Small intestine (tissue), 7 donors: ENCODE measurements around the gene GRIFIN. TPM values are rescaled to one million over a fixed set of nuclear protein-coding genes. Genes with fewer than 3 reads are reported as not detected.
"Not testable (repeated sequence)": the region's sequence is repeated elsewhere in the genome, so short reads cannot be mapped to it uniquely, and the experiment has no call there.

Experiments
- DNase-seq, 2 donors: peaks; one replicate each; pipeline versions ENCODE4 v3.0.0 to v3.0.0-alpha.2; 2013
- FAIRE-seq: peaks from 2 replicates; lab custom pipeline; 2012; peaks lifted over from hg19 to GRCh38; lab: Jason Lieb, UNC
- H3K27ac ChIP-seq, 3 donors: one replicate each; pipeline ENCODE4 v1.5.1; 2013; ENCODE audit warnings: low read length in 2 of 3, mild to moderate bottlenecking in 2 of 3, control low read depth in 1 of 3, inconsistent platforms in 1 of 3, low read depth in 1 of 3, moderate library complexity in 1 of 3
- H3K27me3 ChIP-seq, 3 donors: one replicate each; pipeline ENCODE4 v1.6.1; 2013; ENCODE audit warnings: low read length in 3 of 3, inconsistent platforms in 1 of 3; ENCODE audit not compliant: control insufficient read depth in 3 of 3, insufficient read depth in 3 of 3
- H3K36me3 ChIP-seq, 3 donors: one replicate each; pipeline ENCODE4 v1.6.1; 2013; ENCODE audit warnings: low read length in 3 of 3, inconsistent platforms in 1 of 3, low read depth in 1 of 3, mild to moderate bottlenecking in 1 of 3, moderate library complexity in 1 of 3; ENCODE audit not compliant: control insufficient read depth in 3 of 3, insufficient read depth in 2 of 3
- H3K4me1 ChIP-seq, 3 donors: one replicate each; pipeline ENCODE4 v1.6.1; 2013; ENCODE audit warnings: low read length in 2 of 3, inconsistent platforms in 1 of 3, low read depth in 1 of 3, mild to moderate bottlenecking in 1 of 3, moderate library complexity in 1 of 3; ENCODE audit not compliant: control insufficient read depth in 3 of 3, insufficient read depth in 2 of 3
- H3K4me3 ChIP-seq, 3 donors: one replicate each; pipeline ENCODE4 v1.5.1; 2013; ENCODE audit warnings: low read length in 3 of 3, control low read depth in 1 of 3, inconsistent platforms in 1 of 3, low read depth in 1 of 3, mild to moderate bottlenecking in 1 of 3, moderate library complexity in 1 of 3
- H3K9me3 ChIP-seq, 2 donors: one replicate each; pipeline ENCODE4 v1.6.1; 2013; ENCODE audit warnings: low read depth in 1 of 2, low read length in 1 of 2; ENCODE audit not compliant: control insufficient read depth in 2 of 2, insufficient read depth in 1 of 2
- whole genome bisulfite sequencing, 3 donors: extraction: QIAGEN DNeasy Blood & Tissue Kit; methylation state at CpG; one replicate each; pipeline ENCODE4 v1.1.7; 2013; 5-methylcytosine and 5-hydroxymethylcytosine counted together
- polyA plus RNA-seq, 4 donors: library from polyadenylated mRNA; stranded (reverse) in 3 of 4; unstranded in 1 of 4; fragments of 200-250 nt in 3 of 4; fragments of 120-200 nt in 1 of 4; gene quantifications; one replicate each; pipeline versions ENCODE4 v1.2.1 to v1.2.3, GENCODE V29; 2013
- donor health status: healthy with polysubstance abuse.
- donor health status: control.
- donor health status: control.
- donor health status: Bipolar disorder and iron deficiency.
- donor health status: healthy.

GRIFIN gene
- polyA plus RNA-seq, 4 donors: not detected

DNA sequence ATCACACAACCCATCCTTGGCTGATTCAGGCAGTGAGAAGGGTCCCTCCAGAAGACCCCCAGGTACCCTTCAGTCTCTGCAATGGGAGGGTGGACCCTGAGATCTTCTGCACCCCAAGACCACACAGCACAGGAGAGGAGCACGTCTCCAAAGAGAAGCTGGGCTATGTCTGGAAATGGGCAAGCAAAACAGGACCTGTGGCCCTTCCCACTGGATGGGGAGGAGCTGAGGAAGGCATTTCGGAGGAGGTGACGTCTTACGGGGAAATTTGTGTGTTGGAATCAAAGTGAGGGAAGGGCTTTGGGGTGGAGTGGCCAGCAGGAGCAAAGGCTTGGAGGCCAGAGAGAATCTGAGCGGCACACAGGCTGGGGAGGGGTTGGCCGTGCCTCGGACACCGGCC is 16.5 kb downstream of the GRIFIN start:
- Histone ChIP-seq H3K4me1 (no peaks in the 10 kb centered on the region), H3K27ac (no peak overlapping the region), H3K27me3 (no peaks in the 10 kb centered on the region), H3K4me3 (no peak overlapping the region), H3K9me3 (peaks cover 0 to 3% of the 10 kb centered on the region in 2 donors), H3K36me3 (no peaks in the 10 kb centered on the region)
- 81 to 89% (median 85%) methylated on average over 8 of the region's 8 CpGs for WGBS, 3 donors
- FAIRE-seq (no peak), DNase-seq (no peak)

DNA sequence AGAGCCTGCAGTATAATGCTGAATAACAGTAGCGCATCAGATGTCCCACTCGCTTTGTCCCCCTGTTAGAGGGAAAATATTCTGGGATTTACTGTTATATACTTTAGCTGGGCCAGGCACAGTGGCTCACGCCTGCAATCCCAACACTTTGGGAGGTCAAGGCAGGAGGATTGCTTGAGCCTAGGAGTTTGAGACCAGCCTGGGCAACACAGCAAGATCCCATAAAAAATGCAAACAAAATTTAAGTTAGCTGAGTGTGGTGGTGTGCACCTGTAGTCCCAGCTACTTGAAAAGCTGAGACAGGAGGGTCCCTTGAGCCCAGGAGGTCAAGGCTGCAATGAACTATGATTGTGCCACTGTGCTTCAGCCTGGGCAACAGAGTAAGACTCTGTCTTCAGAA is 22.3 kb downstream of the GRIFIN start:
- not testable (repeated sequence) for H3K36me3 ChIP-seq, DNase-seq, H3K27me3 ChIP-seq, FAIRE-seq, H3K9me3 ChIP-seq, H3K27ac ChIP-seq, H3K4me3 ChIP-seq
- H3K4me1 ChIP-seq: peaks cover 0 to 13% (median 2%) of the 10 kb centered on the region in 3 donors
- WGBS, 3 donors: 94 to 97% (median 95%) methylated on average over 3 of the region's 3 CpGs

- H3K9me3 ChIP-seq: peaks cover 0 to 3% of the 10 kb centered on the region in 2 donors
- H3K4me3 ChIP-seq: no peak overlapping the region
- DNase-seq (no peak), FAIRE-seq (no peak)
- H3K27ac ChIP-seq: no peak overlapping the region
- H3K27me3 ChIP-seq: no peaks in the 10 kb centered on the region
- 79 to 88% (median 85%) methylated on average over 6 to 8 of the region's 8 CpGs for WGBS, 3 donors
- H3K4me1 ChIP-seq: peaks cover 0 to 13% (median 2%) of the 10 kb centered on the region in 3 donors
- H3K36me3 ChIP-seq: no peaks in the 10 kb centered on the region
These were observed 23.4 kb downstream of the GRIFIN start for GRCh38 chr7:2452643-2453270.

GRCh38 chr7:2452074-2452507 is 24.1 kb downstream of the GRIFIN start:
- peaks cover 0 to 3% of the 10 kb centered on the region in 2 donors for H3K9me3 ChIP-seq
- H3K27me3 ChIP-seq: no peaks in the 10 kb centered on the region
- WGBS, 3 donors: 13 to 23% (median 13%) methylated on average over 9 to 16 of the region's 16 CpGs
- no peaks in the 10 kb centered on the region for H3K36me3 ChIP-seq
- DNase-seq (peak in 1 of 2 donors; percentile 80), FAIRE-seq (no peak)
- peaks cover 0 to 13% (median 2%) of the 10 kb centered on the region in 3 donors for H3K4me1 ChIP-seq
- H3K27ac ChIP-seq: peak overlapping the region in 1 of 3 donors; percentile 75
- peak overlapping the region in 2 of 3 donors; percentile 5 to 41 for H3K4me3 ChIP-seq

DNA sequence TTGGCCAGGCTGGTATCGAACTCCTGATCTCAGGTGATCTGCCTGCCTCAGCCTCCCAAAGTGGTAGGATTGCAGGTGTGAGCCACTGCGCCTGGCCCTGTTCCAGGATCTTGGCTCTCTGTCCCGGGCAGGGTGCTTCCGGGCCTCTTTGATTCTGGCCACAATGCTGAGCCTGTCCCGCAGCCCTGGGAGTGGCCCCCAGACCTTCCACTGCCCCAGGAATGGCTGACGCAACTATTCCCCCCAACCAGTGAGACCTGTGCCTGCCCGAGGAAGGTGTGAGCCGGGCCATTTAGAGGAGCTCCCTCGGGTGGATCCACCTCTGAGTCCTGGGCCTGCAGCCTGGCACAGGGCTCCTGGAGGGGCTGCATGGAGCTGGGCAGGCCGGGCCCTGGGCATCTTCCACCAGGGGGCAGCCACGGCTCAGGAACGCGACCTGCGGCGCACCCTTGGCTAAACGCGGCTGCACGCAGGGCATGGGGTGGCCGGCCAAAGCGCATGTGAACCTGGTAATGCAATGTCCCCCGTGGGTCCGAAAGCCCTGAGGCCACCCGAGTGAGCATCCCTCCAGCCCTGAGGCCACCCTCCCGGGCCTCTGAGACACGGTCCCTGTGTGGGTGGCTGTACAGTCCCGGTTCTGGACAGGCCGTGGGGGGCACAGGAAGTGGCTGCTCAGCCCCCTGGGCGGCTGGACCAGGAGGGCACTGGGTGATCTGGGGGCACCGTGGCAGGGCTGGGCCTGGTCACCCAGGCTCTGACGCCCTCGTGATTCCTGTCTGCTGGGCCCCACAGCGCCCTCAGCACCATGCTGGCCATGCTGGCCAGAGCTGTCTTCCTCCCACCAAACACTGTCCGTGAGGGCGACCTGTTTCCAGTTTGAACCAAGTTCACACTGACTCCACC is 24.8 kb downstream of the GRIFIN start:
- H3K27me3 ChIP-seq: no peaks in the 10 kb centered on the region
- peaks cover 0 to 13% (median 2%) of the 10 kb centered on the region in 3 donors for H3K4me1 ChIP-seq
- peak overlapping the region in 2 of 3 donors; percentile 12 to 41 for H3K4me3 ChIP-seq
- WGBS, 3 donors: 7 to 12% (median 7%) methylated on average over 28 to 34 of the region's 34 CpGs
- H3K9me3 ChIP-seq: peaks cover 0 to 3% of the 10 kb centered on the region in 2 donors
- peak; percentile 71 to 88 for DNase-seq
- H3K36me3 ChIP-seq: peaks cover 0 to 4% (median 0%) of the 10 kb centered on the region in 3 donors
- no peak for FAIRE-seq
- H3K27ac ChIP-seq: peak overlapping the region in 1 of 3 donors; percentile 75

DNA sequence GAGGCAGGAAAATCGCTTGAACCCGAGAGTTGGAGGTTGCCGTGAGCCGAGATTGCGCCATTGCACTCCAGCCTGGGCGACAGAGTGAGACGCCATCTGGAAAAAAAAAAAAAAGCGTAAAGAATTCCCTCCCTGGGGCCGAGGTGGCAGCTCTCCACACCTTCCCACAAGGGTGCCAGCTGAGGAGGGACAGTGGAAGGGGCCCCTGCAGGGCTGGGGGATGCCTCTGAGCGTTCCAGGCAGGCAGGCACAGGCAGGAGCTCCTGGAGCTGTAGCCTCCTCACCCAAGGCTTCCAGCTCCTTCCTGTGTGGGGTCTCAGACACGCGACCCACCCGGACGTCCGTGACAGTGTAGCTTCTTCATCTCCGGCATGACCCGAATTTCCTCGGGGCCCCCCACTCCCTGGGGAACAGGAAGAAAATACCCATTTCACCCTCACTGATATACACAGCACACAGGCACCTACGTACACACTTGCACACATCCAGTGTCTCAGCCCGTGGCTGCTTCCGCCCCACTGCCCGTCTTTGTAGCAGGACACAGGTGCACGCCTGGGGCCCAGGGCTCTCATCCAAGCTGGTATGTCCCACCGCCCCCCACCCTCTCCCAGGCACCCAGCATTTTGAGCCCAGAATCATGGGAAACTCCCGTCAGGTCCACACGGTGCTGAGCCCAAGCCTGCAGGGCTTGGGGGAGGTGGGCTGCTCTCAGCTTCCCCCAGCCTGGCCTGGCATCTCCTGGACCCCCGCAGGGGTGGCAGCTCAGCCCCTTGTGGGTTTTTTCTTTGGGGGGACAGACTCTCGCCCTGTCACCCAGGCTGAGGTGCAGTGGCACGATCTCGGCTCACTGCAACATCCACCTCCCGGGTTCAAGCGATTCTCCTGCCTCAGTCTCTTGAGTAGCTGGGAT is 25.7 kb downstream of the GRIFIN start:
- WGBS, 3 donors: 60 to 64% (median 61%) methylated on average over 26 to 32 of the region's 32 CpGs
- no peak for FAIRE-seq
- DNase-seq: no peak
- Histone ChIP-seq H3K4me1 (peaks cover 0 to 13% (median 2%) of the 10 kb centered on the region in 3 donors), H3K9me3 (peaks cover 0 to 3% of the 10 kb centered on the region in 2 donors), H3K27ac (no peak overlapping the region), H3K36me3 (peaks cover 0 to 11% (median 0%) of the 10 kb centered on the region in 3 donors), H3K27me3 (no peaks in the 10 kb centered on the region), H3K4me3 (no peak overlapping the region)

DNA sequence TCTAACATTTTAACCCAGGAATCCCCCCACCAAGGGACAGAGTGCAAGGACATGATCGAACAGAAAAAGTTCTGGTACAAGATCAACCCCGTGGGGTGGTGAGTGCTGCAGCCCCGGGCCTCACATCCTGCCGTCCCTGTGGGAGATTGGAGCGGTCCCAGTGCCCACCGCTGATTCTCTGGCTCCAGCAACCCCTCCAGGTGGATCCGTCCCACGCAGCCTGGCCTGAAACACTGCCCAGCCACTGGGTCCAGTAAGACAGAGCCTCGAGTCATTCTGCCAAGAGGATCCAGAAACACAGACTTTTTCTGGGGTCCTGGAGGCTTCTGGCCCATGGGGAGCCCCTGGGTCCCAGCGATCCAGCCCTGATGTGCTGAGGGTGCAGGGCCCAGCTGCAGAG is 29.5 kb downstream of the GRIFIN start:
- H3K4me1 ChIP-seq: peaks cover 0 to 5% (median 0%) of the 10 kb centered on the region in 3 donors
- DNase-seq (no peak), FAIRE-seq (no peak)
- H3K36me3 ChIP-seq: peaks cover 0 to 25% (median 0%) of the 10 kb centered on the region in 3 donors
- H3K9me3 ChIP-seq: no peaks in the 10 kb centered on the region
- WGBS, 3 donors: 80 to 90% (median 85%) methylated on average over 10 of the region's 10 CpGs
- H3K4me3 ChIP-seq: no peak overlapping the region
- H3K27ac ChIP-seq: no peak overlapping the region
- no peaks in the 10 kb centered on the region for H3K27me3 ChIP-seq
